Fibroblast of the aortic adventitia (primary cell): ENCODE measurements around the gene ELL2. TPM values are rescaled to one million over a fixed set of nuclear protein-coding genes. Genes with fewer than 3 reads are reported as not detected.

ENCODE experiments used
- DNase-seq: peaks from one replicate; pipeline ENCODE4 v3.0.0-alpha.2; 2010; ENCODE audit warnings: low read depth
- H3K4me3 ChIP-seq: 2 replicates; pipeline ENCODE4 v1.5.1; 2011; ENCODE audit warnings: low read depth, mild to moderate bottlenecking, control low read depth, low read length, moderate library complexity
- CTCF ChIP-seq: IDR thresholded peaks from 2 replicates; pipeline ENCODE4 v1.5.1; 2011; ENCODE audit warnings: mild to moderate bottlenecking, low read length, control low read depth, inconsistent platforms; ENCODE audit not compliant: insufficient read depth
- total RNA-seq: library from RNA; depleted of rRNA; stranded (reverse); fragments of >200 nt; gene quantifications from 2 replicates; pipeline ENCODE4 v1.2.3, GENCODE V29; 2012; ENCODE audit warnings: low replicate concordance

Gene ELL2
- total RNA-seq, 1 donor: 51.1 TPM

DNA sequence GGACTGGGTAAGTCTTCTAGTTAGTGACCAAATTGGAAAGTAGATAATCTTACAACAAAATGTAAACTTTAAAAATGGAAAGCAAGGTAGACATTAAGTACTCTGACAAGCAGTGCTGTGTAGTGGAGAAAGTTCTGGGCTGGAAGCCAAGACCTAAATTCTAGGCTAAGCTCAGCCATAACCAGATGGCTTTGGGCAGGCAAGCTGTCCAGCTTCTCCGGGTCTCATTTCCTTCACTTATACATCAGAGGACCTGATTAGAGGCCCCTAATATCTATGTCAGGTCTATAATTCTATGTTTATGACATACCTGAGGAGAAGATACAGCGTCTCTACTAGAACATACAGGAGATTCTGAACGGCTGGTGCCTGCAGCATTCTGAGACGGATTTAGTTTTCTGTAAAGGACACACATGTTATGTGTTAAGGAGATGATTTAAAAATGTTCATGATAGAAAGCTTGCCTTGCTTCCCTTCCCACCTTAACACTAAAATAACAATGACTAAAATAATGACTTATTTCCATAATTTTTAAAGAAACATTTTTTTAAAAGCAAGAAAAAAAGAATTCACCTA is 61.2 kb downstream of the ELL2 start:
- peak; percentile 80 for DNase-seq
- no peak overlapping the region for H3K4me3 ChIP-seq
- TF ChIP-seq CTCF: no peak

- DNase-seq: no peak
- TF ChIP-seq CTCF: no peak
- H3K4me3 ChIP-seq: no peak overlapping the region
Measured at GRCh38 chr5:95899829-95900228, 61.8 kb downstream of the ELL2 start.

DNA sequence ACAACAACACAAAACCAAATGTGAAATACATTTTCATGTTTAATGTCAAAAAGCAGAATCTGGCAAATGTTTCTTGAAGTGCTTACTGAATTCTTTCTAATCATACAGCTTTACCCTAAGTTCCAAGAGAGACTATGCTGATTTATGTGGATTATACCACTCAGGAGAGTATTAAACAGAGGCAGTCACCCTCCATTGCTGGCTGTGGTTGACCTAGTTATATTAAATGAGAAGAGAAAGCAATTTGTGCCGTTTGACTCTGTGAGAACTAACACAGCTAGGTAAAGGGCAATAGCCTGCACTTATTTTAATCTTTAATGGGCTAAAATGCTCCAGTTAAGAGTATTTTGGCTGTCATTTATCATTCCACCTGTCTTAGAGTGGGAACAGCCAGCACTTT is 62.6 kb downstream of the ELL2 start:
- DNase-seq: no peak
- no peak overlapping the region for H3K4me3 ChIP-seq
- TF ChIP-seq CTCF: no peak

DNA sequence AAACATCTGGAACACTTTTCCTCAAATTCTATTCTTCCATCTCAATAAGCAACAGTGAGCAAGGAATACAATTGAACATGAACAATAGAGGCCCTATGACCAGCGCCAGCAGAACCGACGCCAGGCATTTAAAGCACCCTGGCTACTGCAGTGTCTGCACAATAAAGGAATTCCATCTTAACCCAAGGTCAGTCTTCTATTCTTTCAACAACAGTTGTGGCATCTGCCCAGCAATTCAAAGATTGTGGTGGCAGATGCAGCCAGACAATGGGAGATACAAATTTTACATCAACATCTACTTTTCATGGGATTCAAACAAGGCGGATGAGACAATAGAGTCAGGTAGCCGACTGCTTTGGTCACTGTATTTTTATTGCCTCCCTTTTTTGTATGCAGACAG is 65.9 kb downstream of the ELL2 start:
- no peak for TF ChIP-seq CTCF
- no peak overlapping the region for H3K4me3 ChIP-seq
- DNase-seq: peak; percentile 71

GRCh38 chr5:95895251-95895650 is 66.4 kb downstream of the ELL2 start:
- no peak for DNase-seq
- TF ChIP-seq CTCF: no peak
- no peak overlapping the region for H3K4me3 ChIP-seq

- no peak overlapping the region for H3K4me3 ChIP-seq
- DNase-seq: peak; percentile 51
- peak; percentile 58 for TF ChIP-seq CTCF
Measured at GRCh38 chr5:95892784-95893354, 68.8 kb downstream of the ELL2 start.

- DNase-seq: no peak
- no peak overlapping the region for H3K4me3 ChIP-seq
- TF ChIP-seq CTCF: no peak
Measured at GRCh38 chr5:95891499-95891898, 70.2 kb downstream of the ELL2 start.
